Liver (tissue), 9 donors: ENCODE results near the gene R3HDM1. TPM values are rescaled to one million over a fixed set of nuclear protein-coding genes. Genes with fewer than 3 reads are reported as not detected.

Experiments used
- DNase-seq: peaks from one replicate; pipeline ENCODE4 v3.0.0-alpha.2; 2017; ENCODE audit warnings: low spot score
- H3K27ac ChIP-seq, 2 donors: one replicate each; pipeline ENCODE4 v1.7.0; 2013; ENCODE audit warnings: inconsistent platforms in 2 of 2, low read length in 2 of 2, control low read depth in 1 of 2, low read depth in 1 of 2, mild to moderate bottlenecking in 1 of 2
- H3K27me3 ChIP-seq, 4 donors: one replicate each; pipeline versions ENCODE4 v1.6.1 to v1.7.0; 2013; ENCODE audit warnings: low read length in 3 of 4, inconsistent platforms in 1 of 4, mild to moderate bottlenecking in 1 of 4, moderate library complexity in 1 of 4; ENCODE audit not compliant: control insufficient read depth in 4 of 4, insufficient read depth in 4 of 4
- H3K36me3 ChIP-seq, 4 donors: one replicate each; pipeline versions ENCODE4 v1.6.1 to v1.7.0; 2013; ENCODE audit warnings: low read length in 3 of 4, mild to moderate bottlenecking in 3 of 4, low read depth in 1 of 4, moderate library complexity in 1 of 4; ENCODE audit not compliant: control insufficient read depth in 4 of 4, insufficient read depth in 3 of 4
- H3K4me1 ChIP-seq, 4 donors: one replicate each; pipeline versions ENCODE4 v1.6.1 to v1.7.0; 2013; ENCODE audit warnings: low read length in 3 of 4, mild to moderate bottlenecking in 3 of 4, moderate library complexity in 1 of 4; ENCODE audit not compliant: control insufficient read depth in 4 of 4, insufficient read depth in 4 of 4
- H3K4me3 ChIP-seq, 3 donors: one replicate each; pipeline versions ENCODE4 v1.6.1 to v1.7.0; 2013; ENCODE audit warnings: low read length in 3 of 3, control low read depth in 1 of 3, low read depth in 1 of 3, mild to moderate bottlenecking in 1 of 3
- H3K9ac ChIP-seq, 2 donors: one replicate each; pipeline ENCODE4 v1.7.0; 2013; ENCODE audit warnings: low read length in 2 of 2, mild to moderate bottlenecking in 2 of 2, moderate library complexity in 2 of 2, control low read depth in 1 of 2, low read depth in 1 of 2
- H3K9me3 ChIP-seq, 4 donors: one replicate each; pipeline versions ENCODE4 v1.6.1 to v1.7.0; 2013; ENCODE audit warnings: low read length in 3 of 4; ENCODE audit not compliant: control insufficient read depth in 4 of 4
- CTCF ChIP-seq: fragments of 150-350 bp; IDR thresholded peaks from 2 replicates; pipeline ENCODE4 v1.5.1; 2017; ENCODE audit warnings: improper control_type of control experiment, low read depth, low read length; ENCODE audit not compliant: missing input control
- EGR1 ChIP-seq, 2 donors: IDR thresholded peaks; 2 replicates each; pipeline ENCODE4 v1.6.1; 2016 to 2018; ENCODE audit warnings: antibody characterized with exemption in 2 of 2, low read depth in 2 of 2
- FOXA1 ChIP-seq: IDR thresholded peaks from 2 replicates; pipeline ENCODE4 v1.6.1; 2016; ENCODE audit warnings: antibody characterized with exemption
- FOXA2 ChIP-seq: IDR thresholded peaks from 2 replicates; pipeline ENCODE4 v1.6.1; 2016; ENCODE audit warnings: antibody characterized with exemption
- GABPA ChIP-seq, 2 donors: IDR thresholded peaks in 1 of 2; conservative IDR thresholded peaks in 1 of 2; 2 replicates each; pipeline ENCODE4 v1.6.1; 2016; ENCODE audit warnings: antibody characterized with exemption in 2 of 2, mild to moderate bottlenecking in 1 of 2, moderate library complexity in 1 of 2
- HNF4A ChIP-seq, 2 donors: conservative IDR thresholded peaks; 2 replicates each; pipeline ENCODE4 v1.6.1; 2016; ENCODE audit warnings: antibody characterized with exemption in 2 of 2, mild to moderate bottlenecking in 2 of 2
- HNF4G ChIP-seq: IDR thresholded peaks from 2 replicates; pipeline ENCODE4 v1.6.1; 2016; ENCODE audit warnings: antibody characterized with exemption
- JUND ChIP-seq, 2 donors: IDR thresholded peaks; 2 replicates each; pipeline ENCODE4 v1.6.1; 2016; ENCODE audit warnings: antibody characterized with exemption in 2 of 2
- NR2F2 ChIP-seq: IDR thresholded peaks from 2 replicates; pipeline ENCODE4 v1.6.1; 2016; ENCODE audit warnings: antibody characterized with exemption
- RAD21 ChIP-seq, 2 donors: IDR thresholded peaks; 2 replicates each; pipeline ENCODE4 v1.6.1; 2016; ENCODE audit warnings: antibody characterized with exemption in 2 of 2, mild to moderate bottlenecking in 2 of 2
- RXRA ChIP-seq, 2 donors: IDR thresholded peaks; 2 replicates each; pipeline ENCODE4 v1.6.1; 2017 to 2018; ENCODE audit warnings: antibody characterized with exemption in 2 of 2, mild to moderate bottlenecking in 1 of 2
- SP1 ChIP-seq: IDR thresholded peaks from 2 replicates; pipeline ENCODE4 v1.6.1; 2018; ENCODE audit warnings: antibody characterized with exemption, mild to moderate bottlenecking
- TAF1 ChIP-seq: conservative IDR thresholded peaks from 2 replicates; pipeline ENCODE4 v1.6.1; 2016; ENCODE audit warnings: antibody characterized with exemption, mild to moderate bottlenecking
- YY1 ChIP-seq: IDR thresholded peaks from 2 replicates; pipeline ENCODE4 v1.6.1; 2016; ENCODE audit warnings: antibody characterized with exemption, mild to moderate bottlenecking
- WGBS: extraction: QIAGEN DNeasy Blood & Tissue Kit; methylation state at CpG from one replicate; pipeline ENCODE4 v1.1.7; 2013; 5-methylcytosine and 5-hydroxymethylcytosine counted together
- polyA plus RNA-seq, 2 donors: library from polyadenylated mRNA; stranded (reverse) in 1 of 2; unstranded in 1 of 2; fragments of 200-250 nt in 1 of 2; fragments of >200 nt in 1 of 2; fragmentation: Nextera tagmentation in 1 of 2; extraction: Ambion mirVana in 1 of 2; gene quantifications; one replicate each; pipeline versions ENCODE4 v1.2.1 to v1.2.3, GENCODE V29; 2013 to 2015
- total RNA-seq, 2 donors: library from RNA; depleted of rRNA; stranded (reverse); fragments of >200 nt; gene quantifications; one replicate each; pipeline ENCODE4 v1.2.3, GENCODE V29; 2014
- TF ChIP-seq, protein P1 (sequence below): IDR thresholded peaks from 2 replicates; pipeline ENCODE4 v1.6.1; 2016; ENCODE audit warnings: antibody characterized with exemption
- TF ChIP-seq, protein P2 (sequence below): IDR thresholded peaks from 2 replicates; pipeline ENCODE4 v1.6.1; 2016; ENCODE audit warnings: antibody characterized with exemption
- TF ChIP-seq, protein P3 (sequence below): IDR thresholded peaks from 2 replicates; pipeline ENCODE4 v1.6.1; 2016; ENCODE audit warnings: antibody characterized with exemption, mild to moderate bottlenecking
- donor health status: healthy.
- donor health status: healthy.
- donor health status: healthy.
- donor health status: healthy.
- donor health status: healthy.

Gene R3HDM1
- total and polyA plus RNA-seq, 4 donors: 6.0 to 10.0 (median 8.8) TPM

DNA sequence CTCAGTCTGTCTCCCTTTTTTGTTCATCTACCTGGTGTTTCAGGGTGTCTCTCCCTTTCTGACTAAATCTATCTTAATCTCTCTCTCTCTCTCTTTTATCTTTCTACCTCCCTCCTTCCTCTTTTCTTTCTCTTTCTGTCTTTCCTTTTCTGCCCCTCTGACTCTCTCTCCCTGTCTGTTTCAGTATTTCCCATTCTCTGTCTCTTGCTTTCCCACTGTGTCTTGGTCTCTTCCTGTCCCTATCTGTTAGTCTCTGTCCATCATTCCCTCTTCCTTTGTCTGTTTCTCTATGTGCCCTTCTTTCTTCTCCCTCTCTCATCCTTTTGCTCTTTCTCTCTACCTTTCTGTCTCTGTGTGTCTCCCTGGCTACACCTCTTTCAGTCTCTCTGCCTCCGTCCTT lies 56.7 kb downstream of the R3HDM1 start:
- peaks cover 0 to 3% (median 0%) of the 10 kb centered on the region in 4 donors for H3K9me3 ChIP-seq
- WGBS: 100% methylated on average over 1 of the region's 1 CpG
- H3K9ac ChIP-seq: no peak overlapping the region
- H3K4me1 ChIP-seq: no peaks in the 10 kb centered on the region
- no peaks in the 10 kb centered on the region for H3K36me3 ChIP-seq
- H3K4me3 ChIP-seq: no peak overlapping the region
- H3K27ac ChIP-seq: no peak overlapping the region
- DNase-seq: no peak
- TF ChIP-seq RXRA (IDR thresholded peaks at IDR 0.05) (no peak), HNF4G (no peak), NR2F2 (no peak), EGR1 (IDR thresholded peaks at IDR 0.05; ENCODE audit: low read depth in 2 of 2) (no peak), JUND (IDR thresholded peaks at IDR 0.05) (no peak)
- TF ChIP-seq, protein P1, sequence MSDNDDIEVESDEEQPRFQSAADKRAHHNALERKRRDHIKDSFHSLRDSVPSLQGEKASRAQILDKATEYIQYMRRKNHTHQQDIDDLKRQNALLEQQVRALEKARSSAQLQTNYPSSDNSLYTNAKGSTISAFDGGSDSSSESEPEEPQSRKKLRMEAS: no peak
- TF ChIP-seq, protein P2, sequence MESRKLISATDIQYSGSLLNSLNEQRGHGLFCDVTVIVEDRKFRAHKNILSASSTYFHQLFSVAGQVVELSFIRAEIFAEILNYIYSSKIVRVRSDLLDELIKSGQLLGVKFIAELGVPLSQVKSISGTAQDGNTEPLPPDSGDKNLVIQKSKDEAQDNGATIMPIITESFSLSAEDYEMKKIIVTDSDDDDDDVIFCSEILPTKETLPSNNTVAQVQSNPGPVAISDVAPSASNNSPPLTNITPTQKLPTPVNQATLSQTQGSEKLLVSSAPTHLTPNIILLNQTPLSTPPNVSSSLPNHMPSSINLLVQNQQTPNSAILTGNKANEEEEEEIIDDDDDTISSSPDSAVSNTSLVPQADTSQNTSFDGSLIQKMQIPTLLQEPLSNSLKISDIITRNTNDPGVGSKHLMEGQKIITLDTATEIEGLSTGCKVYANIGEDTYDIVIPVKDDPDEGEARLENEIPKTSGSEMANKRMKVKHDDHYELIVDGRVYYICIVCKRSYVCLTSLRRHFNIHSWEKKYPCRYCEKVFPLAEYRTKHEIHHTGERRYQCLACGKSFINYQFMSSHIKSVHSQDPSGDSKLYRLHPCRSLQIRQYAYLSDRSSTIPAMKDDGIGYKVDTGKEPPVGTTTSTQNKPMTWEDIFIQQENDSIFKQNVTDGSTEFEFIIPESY: no peak
- H3K27me3 ChIP-seq: no peaks in the 10 kb centered on the region

- Histone ChIP-seq H3K9me3 (peaks cover 0 to 3% (median 0%) of the 10 kb centered on the region in 4 donors), H3K9ac (no peak overlapping the region), H3K4me1 (no peaks in the 10 kb centered on the region), H3K27me3 (no peaks in the 10 kb centered on the region), H3K27ac (no peak overlapping the region), H3K36me3 (no peaks in the 10 kb centered on the region), H3K4me3 (no peak overlapping the region)
- TF ChIP-seq FOXA1 (no peak), EGR1 (IDR thresholded peaks at IDR 0.05; ENCODE audit: low read depth in 2 of 2) (no peak), RAD21 (IDR thresholded peaks at IDR 0.05) (no peak), NR2F2 (no peak), CTCF (no peak), TAF1 (no peak), JUND (IDR thresholded peaks at IDR 0.05) (no peak), HNF4G (no peak), YY1 (no peak), GABPA (IDR thresholded peaks at IDR 0.05 in 1 of 2, conservative IDR thresholded peaks at IDR 0.05 in 1 of 2) (no peak), SP1 (no peak), RXRA (IDR thresholded peaks at IDR 0.05) (no peak), HNF4A (conservative IDR thresholded peaks at IDR 0.05) (no peak), FOXA2 (no peak)
- TF ChIP-seq, protein P1: no peak
- TF ChIP-seq, protein P3, sequence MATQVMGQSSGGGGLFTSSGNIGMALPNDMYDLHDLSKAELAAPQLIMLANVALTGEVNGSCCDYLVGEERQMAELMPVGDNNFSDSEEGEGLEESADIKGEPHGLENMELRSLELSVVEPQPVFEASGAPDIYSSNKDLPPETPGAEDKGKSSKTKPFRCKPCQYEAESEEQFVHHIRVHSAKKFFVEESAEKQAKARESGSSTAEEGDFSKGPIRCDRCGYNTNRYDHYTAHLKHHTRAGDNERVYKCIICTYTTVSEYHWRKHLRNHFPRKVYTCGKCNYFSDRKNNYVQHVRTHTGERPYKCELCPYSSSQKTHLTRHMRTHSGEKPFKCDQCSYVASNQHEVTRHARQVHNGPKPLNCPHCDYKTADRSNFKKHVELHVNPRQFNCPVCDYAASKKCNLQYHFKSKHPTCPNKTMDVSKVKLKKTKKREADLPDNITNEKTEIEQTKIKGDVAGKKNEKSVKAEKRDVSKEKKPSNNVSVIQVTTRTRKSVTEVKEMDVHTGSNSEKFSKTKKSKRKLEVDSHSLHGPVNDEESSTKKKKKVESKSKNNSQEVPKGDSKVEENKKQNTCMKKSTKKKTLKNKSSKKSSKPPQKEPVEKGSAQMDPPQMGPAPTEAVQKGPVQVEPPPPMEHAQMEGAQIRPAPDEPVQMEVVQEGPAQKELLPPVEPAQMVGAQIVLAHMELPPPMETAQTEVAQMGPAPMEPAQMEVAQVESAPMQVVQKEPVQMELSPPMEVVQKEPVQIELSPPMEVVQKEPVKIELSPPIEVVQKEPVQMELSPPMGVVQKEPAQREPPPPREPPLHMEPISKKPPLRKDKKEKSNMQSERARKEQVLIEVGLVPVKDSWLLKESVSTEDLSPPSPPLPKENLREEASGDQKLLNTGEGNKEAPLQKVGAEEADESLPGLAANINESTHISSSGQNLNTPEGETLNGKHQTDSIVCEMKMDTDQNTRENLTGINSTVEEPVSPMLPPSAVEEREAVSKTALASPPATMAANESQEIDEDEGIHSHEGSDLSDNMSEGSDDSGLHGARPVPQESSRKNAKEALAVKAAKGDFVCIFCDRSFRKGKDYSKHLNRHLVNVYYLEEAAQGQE: no peak
- 80% methylated on average over 2 of the region's 2 CpGs for WGBS
- no peak for DNase-seq
Measured at GRCh38 chr2:135590619-135591260, 59.5 kb downstream of the R3HDM1 start.
